ENCODE results near the gene SIRT2. TPM values are rescaled to one million over a fixed set of nuclear protein-coding genes. Genes with fewer than 3 reads are reported as not detected.

The SIRT2 gene
- total and polyA plus RNA-seq, 2 of the 13 experiments (the other 11 are each of a cell fraction or from before 2014, with no cell fraction given): 22.3 to 26.1 TPM

DNA sequence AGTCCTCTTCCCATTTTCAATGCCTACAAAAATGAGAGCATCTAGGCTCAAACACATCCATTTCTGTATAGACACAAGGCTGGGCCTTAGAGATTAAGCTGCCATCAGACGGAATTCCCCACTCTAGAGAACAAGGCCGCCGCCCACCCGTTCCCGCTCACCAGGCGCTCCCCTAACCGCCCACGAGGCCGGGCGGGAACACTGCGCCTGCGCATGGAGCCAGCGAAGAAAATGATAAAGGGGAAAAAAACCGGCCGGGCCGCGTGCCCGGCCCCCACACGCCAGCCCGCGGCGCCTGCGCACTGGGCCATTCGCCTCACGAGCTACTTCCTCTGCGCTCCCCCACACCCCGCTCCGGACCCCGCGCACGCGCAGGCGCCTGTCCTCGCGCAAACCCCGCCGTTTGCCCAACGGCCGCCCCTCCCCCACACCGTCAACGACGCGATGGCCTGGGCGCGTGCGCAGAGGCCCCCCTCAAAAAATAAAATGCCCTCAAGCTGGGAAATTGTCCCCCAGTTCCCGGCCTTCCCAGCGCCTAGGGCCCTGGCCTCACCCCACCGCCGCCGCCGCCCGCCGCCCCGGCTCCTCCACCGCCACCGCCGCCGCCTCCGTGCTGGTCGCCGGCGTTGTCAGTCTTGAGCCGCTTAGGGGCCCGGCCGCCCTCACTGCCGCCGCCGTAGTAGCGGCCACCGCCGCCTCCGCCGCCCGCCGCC is 50.1 kb downstream of the SIRT2 start (continued):
- TF ChIP-seq IKZF4 (CRISPR knock-in tag; IDR thresholded peaks at IDR 0.05; ENCODE audit: borderline replicate concordance, low read depth, not compliant biosample characterization) (no peak), ZSCAN29 (CRISPR knock-in tag; conservative IDR thresholded peaks at IDR 0.05) (no peak), RARA (CRISPR knock-in tag; IDR thresholded peaks at IDR 0.05) (no peak), BRCA1 (CRISPR knock-in tag; IDR thresholded peaks at IDR 0.05) (no peak), DBP (CRISPR knock-in tag; IDR thresholded peaks at IDR 0.05; ENCODE audit: not compliant biosample characterization) (no peak), ZBTB25 (CRISPR knock-in tag; IDR thresholded peaks at IDR 0.05) (no peak), ZC3H4 (CRISPR knock-in tag; IDR thresholded peaks at IDR 0.05; ENCODE audit: borderline replicate concordance) (no peak), THRA (CRISPR knock-in tag; IDR thresholded peaks at IDR 0.05; ENCODE audit: borderline replicate concordance) (peak; percentile 35; the same call in 1 of the 2 replicates), DNMT1 (CRISPR knock-in tag; IDR thresholded peaks at IDR 0.05) (no peak), TBX2 (CRISPR knock-in tag; IDR thresholded peaks at IDR 0.05; ENCODE audit: borderline replicate concordance) (no peak; the same call in none of the 2 replicates), ZFP41 (CRISPR knock-in tag; IDR thresholded peaks at IDR 0.05; ENCODE audit: borderline replicate concordance) (no peak), RFX5 (IDR thresholded peaks at IDR 0.05; ENCODE audit: low read depth, low read length) (no peak), HOXA5 (CRISPR knock-in tag; IDR thresholded peaks at IDR 0.05) (no peak), FOXP4 (CRISPR knock-in tag; IDR thresholded peaks at IDR 0.05) (no peak), MEIS2 (CRISPR knock-in tag; IDR thresholded peaks at IDR 0.05) (no peak), KLF6 (CRISPR knock-in tag; IDR thresholded peaks at IDR 0.05) (no peak; the same call in 1 of the 2 replicates), CTCF (CRISPR knock-in tag; IDR thresholded peaks at IDR 0.05) (no peak), ZXDC (CRISPR knock-in tag; IDR thresholded peaks at IDR 0.05) (no peak; the same call in 1 of the 2 replicates), RAD21 (CRISPR knock-in tag; IDR thresholded peaks at IDR 0.05) (peak; percentile 23; the same call in 1 of the 2 replicates)

Data from HepG2 (cell line).